ENCODE results near the gene NXNL1. TPM values are rescaled to one million over a fixed set of nuclear protein-coding genes. Genes with fewer than 3 reads are reported as not detected.

Gene NXNL1
- total RNA-seq, 1 experiment from 2014 or later, result not detected

GRCh38 chr19:17467471-17468301 lies 7.0 kb upstream of the NXNL1 start:
- DNase-seq (no peak), ATAC-seq (no peak)
- Histone ChIP-seq H3K4me1 (ENCODE audit: insufficient read depth, low read length) (peaks cover 14% of the 10 kb centered on the region), H3K79me2 (ENCODE audit: low read length) (peaks cover 7% of the 10 kb centered on the region; the same call in 1 of the 2 replicates), H3F3A (ENCODE audit: low read length, unreplicated experiment) (no peaks in the 10 kb centered on the region), H3K36me3 (ENCODE audit: low read depth, low read length) (no peaks in the 10 kb centered on the region), H3K27ac (ENCODE audit: low read length) (no peak overlapping the region), H2AFZ (ENCODE audit: low read length) (0 out of 2 replicates have a peak overlapping the region, but pooled peaks have one; percentile 33), H4K20me1 (ENCODE audit: low read length) (no peaks in the 10 kb centered on the region), H3K9me3 (ENCODE audit: low read length) (no peaks in the 10 kb centered on the region), H3K27me3 (ENCODE audit: low read length) (no peaks in the 10 kb centered on the region), H3K9me2 (replicated peaks; ENCODE audit: low read length) (no peaks in the 10 kb centered on the region), H3K4me3 (ENCODE audit: low read length) (no peak overlapping the region), H3K4me2 (ENCODE audit: low read length) (no peak overlapping the region), H3K9ac (ENCODE audit: low read length) (no peak overlapping the region)
- TF ChIP-seq EZH2 (IDR thresholded peaks at IDR 0.05; ENCODE audit: low read length, unreplicated experiment) (no peak), EZH2phosphoT487 (IDR thresholded peaks at IDR 0.05; ENCODE audit: borderline replicate concordance, low read length) (no peak), CTCF (conservative IDR thresholded peaks at IDR 0.05; ENCODE audit: low read depth, low read length) (no peak)
- CTCF ChIA-PET, result no interaction called here
- intact Hi-C loops (cut with micrococcal nuclease), result loop anchor here (2.0 to 5.0 kb wide), 3 partner anchors 15 to 75 kb away; partner anchors contain the start of gene CCDC194
- POLR2A ChIA-PET (ENCODE audit: unreplicated experiment), result no interaction called here
- BruUV-seq (replicated peaks), result no TSS peak

GRCh38 chr19:17466487-17466850 lies 5.7 kb upstream of the NXNL1 start:
- no TSS peak for BruUV-seq (replicated peaks)
- ChIA-PET POLR2A (ENCODE audit: unreplicated experiment) (no interaction called here), CTCF (interaction anchor here (0.6 kb wide), 2 partner anchors 38 to 198 kb away, joined by 3 to 6 read pairs; no protein-coding TSS in a partner anchor)
- Histone ChIP-seq H3K4me1 (ENCODE audit: insufficient read depth, low read length) (peaks cover 14% of the 10 kb centered on the region), H3K4me2 (ENCODE audit: low read length) (no peak overlapping the region), H3K9me3 (ENCODE audit: low read length) (no peaks in the 10 kb centered on the region), H3K27ac (ENCODE audit: low read length) (no peak overlapping the region), H3K4me3 (ENCODE audit: low read length) (no peak overlapping the region), H3K9ac (ENCODE audit: low read length) (no peak overlapping the region), H4K20me1 (ENCODE audit: low read length) (no peaks in the 10 kb centered on the region), H2AFZ (ENCODE audit: low read length) (no peak overlapping the region), H3K27me3 (ENCODE audit: low read length) (no peaks in the 10 kb centered on the region), H3K79me2 (ENCODE audit: low read length) (peaks cover 7% of the 10 kb centered on the region; the same call in 1 of the 2 replicates), H3K9me2 (replicated peaks; ENCODE audit: low read length) (no peaks in the 10 kb centered on the region), H3K36me3 (ENCODE audit: low read depth, low read length) (no peaks in the 10 kb centered on the region), H3F3A (ENCODE audit: low read length, unreplicated experiment) (no peaks in the 10 kb centered on the region)
- no peak for TF ChIP-seq EZH2 (IDR thresholded peaks at IDR 0.05; ENCODE audit: low read length, unreplicated experiment)
- no peak for TF ChIP-seq CTCF (conservative IDR thresholded peaks at IDR 0.05; ENCODE audit: low read depth, low read length)
- TF ChIP-seq EZH2phosphoT487 (IDR thresholded peaks at IDR 0.05; ENCODE audit: borderline replicate concordance, low read length), result no peak
- ATAC-seq, result no peak
- DNase-seq, result no peak
- intact Hi-C loops (cut with micrococcal nuclease), result loop anchor here (1.0 to 5.0 kb wide), 4 partner anchors 14 to 120 kb away; partner anchors contain the start of gene CCDC194

- H4K20me1 ChIP-seq (ENCODE audit: low read length), result no peaks in the 10 kb centered on the region
- DNase-seq (no peak), ATAC-seq (no peak)
- CTCF ChIA-PET, result no interaction called here
- H3K4me1 ChIP-seq (ENCODE audit: insufficient read depth, low read length), result no peaks in the 10 kb centered on the region
- TF ChIP-seq EZH2phosphoT487 (IDR thresholded peaks at IDR 0.05; ENCODE audit: borderline replicate concordance, low read length) (no peak), CTCF (conservative IDR thresholded peaks at IDR 0.05; ENCODE audit: low read depth, low read length) (no peak), EZH2 (IDR thresholded peaks at IDR 0.05; ENCODE audit: low read length, unreplicated experiment) (no peak)
- H3K4me2 ChIP-seq (ENCODE audit: low read length), result no peak overlapping the region
- H3F3A ChIP-seq (ENCODE audit: low read length, unreplicated experiment), result no peaks in the 10 kb centered on the region
- BruUV-seq (replicated peaks), result no TSS peak
- no peaks in the 10 kb centered on the region for H3K36me3 ChIP-seq (ENCODE audit: low read depth, low read length)
- no peak overlapping the region for H3K9ac ChIP-seq (ENCODE audit: low read length)
- H3K4me3 ChIP-seq (ENCODE audit: low read length), result no peak overlapping the region
- intact Hi-C loops (cut with micrococcal nuclease), result no loop called here
- H3K9me3 ChIP-seq (ENCODE audit: low read length), result no peaks in the 10 kb centered on the region
- H2AFZ ChIP-seq (ENCODE audit: low read length), result no peak overlapping the region
- POLR2A ChIA-PET (ENCODE audit: unreplicated experiment), result no interaction called here
- no peaks in the 10 kb centered on the region for H3K9me2 ChIP-seq (replicated peaks; ENCODE audit: low read length)
- H3K27ac ChIP-seq (ENCODE audit: low read length), result no peak overlapping the region
- peaks cover 15% of the 10 kb centered on the region; the same call in 1 of the 2 replicates for H3K27me3 ChIP-seq (ENCODE audit: low read length)
- no peaks in the 10 kb centered on the region for H3K79me2 ChIP-seq (ENCODE audit: low read length)
Measured at GRCh38 chr19:17458970-17459369, 1.8 kb downstream of the NXNL1 start.

Data from PC-3 (cell line).